Heart right ventricle (tissue), 16 donors: ENCODE results near the gene RTN4R. TPM values are rescaled to one million over a fixed set of nuclear protein-coding genes. Genes with fewer than 3 reads are reported as not detected.
"Not testable (repeated sequence)": the region's sequence is repeated elsewhere in the genome, so short reads cannot be mapped to it uniquely, and the experiment has no call there.

Experiments
- ATAC-seq, 8 donors: fragments of 200-7000 bp; cut with Tn5 transposase; one replicate each; pipeline ENCODE4 v1.9.1; 2020; ENCODE audit warnings: mild to moderate bottlenecking in 8 of 8, moderate library complexity in 8 of 8, moderate number of reproducible peaks in 1 of 8
- DNase-seq, 2 donors: peaks; one replicate each; pipeline ENCODE4 v3.0.0-alpha.2; 2020
- H3K27ac ChIP-seq, 10 donors: fragments of 200-600 bp; sonication (generic) in 2 of 10; one replicate each; pipeline versions ENCODE4 v1.5.0 to v1.8.0; 2020 to 2022; ENCODE audit warnings: mild to moderate bottlenecking in 3 of 10
- H3K27me3 ChIP-seq, 7 donors: fragments of 200-600 bp; one replicate each; pipeline ENCODE4 v1.8.0; 2021 to 2022; ENCODE audit warnings: mild to moderate bottlenecking in 2 of 7
- H3K36me3 ChIP-seq, 9 donors: fragments of 200-600 bp; sonication (generic) in 1 of 9; one replicate each; pipeline versions ENCODE4 v1.5.0 to v1.8.0; 2020 to 2022; ENCODE audit warnings: mild to moderate bottlenecking in 2 of 9
- H3K4me1 ChIP-seq, 9 donors: fragments of 200-600 bp; sonication (generic) in 1 of 9; one replicate each; pipeline versions ENCODE4 v1.5.0 to v1.8.0; 2020 to 2022; ENCODE audit warnings: mild to moderate bottlenecking in 4 of 9
- H3K4me3 ChIP-seq, 10 donors: fragments of 200-600 bp; sonication (generic) in 2 of 10; one replicate each; pipeline versions ENCODE4 v1.5.0 to v1.8.0; 2020 to 2022; ENCODE audit warnings: mild to moderate bottlenecking in 7 of 10, moderate library complexity in 2 of 10
- H3K9me3 ChIP-seq, 11 donors: fragments of 200-600 bp in 10 of 11; sonication (generic) in 2 of 11; one replicate each; pipeline versions ENCODE4 v1.5.0 to v1.8.0; 2013 to 2022; ENCODE audit warnings: mild to moderate bottlenecking in 2 of 11, control low read depth in 1 of 11, moderate library complexity in 1 of 11
- WGBS, 2 donors: extraction: QIAGEN DNeasy Blood & Tissue Kit; methylation state at CpG; one replicate each; pipeline ENCODE4 v1.1.7; 2013; ENCODE audit warnings: inconsistent platforms in 1 of 2; 5-methylcytosine and 5-hydroxymethylcytosine counted together
- intact Hi-C, 10 donors: fragments of 100-400 bp; cut with DNase I; formaldehyde crosslinking; loops; one replicate each; pipeline versions ENCODE4 v1.11.1 to v1.14.2; 2022
- polyA plus RNA-seq, 2 donors: library from polyadenylated mRNA; stranded (reverse); fragments of 200-250 nt; gene quantifications; one replicate each; pipeline ENCODE4 v1.2.3, GENCODE V29; 2013
- total RNA-seq, 10 donors: library from RNA; stranded (reverse); fragmentation: NEBNext Ultra II Directional in 3 of 10; extraction: Animal tissue kit (Norgen Biotek cat#: 25700) in 3 of 10; gene quantifications; one replicate each; pipeline versions ENCODE4 v1.2.1 to v1.2.4, GENCODE V29; 2021 to 2023
- TF ChIP-seq, protein P1 (sequence below), 9 donors: fragments of 200-600 bp; sonication (generic) in 2 of 9; IDR thresholded peaks; one replicate each; pipeline versions ENCODE4 v1.5.0 to v1.8.0; 2021 to 2022; ENCODE audit warnings: antibody characterized with exemption in 9 of 9, mild to moderate bottlenecking in 5 of 9, moderate library complexity in 1 of 9
- donor health status: Arrhythmogenic right ventricular cardiomyopathy.
- donor health status: ischemic (EF 13 %, LVEDD 7.1; RV severe dilation, severe dysfunction).
- donor health status: healthy with polysubstance abuse.
- donor health status: DM: no; HTN: yes; CAD: no.
- donor health status: DM: no; HTN: no; CAD: no.
- donor health status: ischemic (EF 25% LVEDD 6.9; RV normal size, moderate dysfunction).
- donor health status: ischemic (EF 25% LVEDD 5.7; RV mildly dilated, moderate dysfunction).
- donor health status: healthy.
- donor health status: DM: yes; HTN: yes; CAD: no.
- donor health status: Ischemic cardiomyopathy.
- donor health status: ischemic (EF 35%, LVEDD 5.7; RV mildly dilated, moderate dysfunction).
- donor health status: nonischemic (EF 11% LVEDD 7.7; RV severe dilation, severe dysfunction).
- donor health status: DM: yes; HTN: yes; CAD: no.
- donor health status: PGD.
- donor health status: ischemic (EF 29% LVEDD 5.4; RV normal size, mild dysfunction).
- donor health status: nonischemic (EF 23%, LVEDD 6.1; RV moderate dilation, normal function).

The RTN4R gene
- total and polyA plus RNA-seq, 12 donors = 0.56 to 2.5 (median 0.93) TPM

DNA sequence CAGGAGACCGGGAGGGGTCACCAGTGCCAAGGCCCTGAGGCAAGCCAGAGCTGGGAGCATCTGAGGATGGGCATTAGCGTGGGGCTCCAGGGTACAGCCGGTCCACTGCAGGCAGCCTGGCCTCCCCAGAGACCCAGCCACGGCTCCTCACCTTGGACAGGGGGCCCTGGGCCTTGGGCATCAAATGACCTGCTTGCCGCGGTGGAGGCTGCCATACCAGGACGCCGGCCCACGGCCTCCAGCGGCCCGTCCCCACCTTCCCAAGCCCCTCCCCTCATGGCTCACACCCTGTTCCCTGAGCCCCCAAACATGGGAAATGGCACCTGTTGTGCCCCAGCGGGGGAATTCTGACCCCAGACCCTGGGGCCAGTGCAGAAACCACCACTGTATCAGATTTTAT is 12.7 kb upstream of the RTN4R start:
- intact Hi-C loops = no loop called here
- Histone ChIP-seq H3K4me3 (no peak overlapping the region), H3K4me1 (no peaks in the 10 kb centered on the region), H3K36me3 (no peaks in the 10 kb centered on the region), H3K27ac (no peak overlapping the region), H3K27me3 (no peaks in the 10 kb centered on the region), H3K9me3 (no peaks in the 10 kb centered on the region)
- no peak for DNase-seq
- no peak for ATAC-seq
- TF ChIP-seq, protein P1, sequence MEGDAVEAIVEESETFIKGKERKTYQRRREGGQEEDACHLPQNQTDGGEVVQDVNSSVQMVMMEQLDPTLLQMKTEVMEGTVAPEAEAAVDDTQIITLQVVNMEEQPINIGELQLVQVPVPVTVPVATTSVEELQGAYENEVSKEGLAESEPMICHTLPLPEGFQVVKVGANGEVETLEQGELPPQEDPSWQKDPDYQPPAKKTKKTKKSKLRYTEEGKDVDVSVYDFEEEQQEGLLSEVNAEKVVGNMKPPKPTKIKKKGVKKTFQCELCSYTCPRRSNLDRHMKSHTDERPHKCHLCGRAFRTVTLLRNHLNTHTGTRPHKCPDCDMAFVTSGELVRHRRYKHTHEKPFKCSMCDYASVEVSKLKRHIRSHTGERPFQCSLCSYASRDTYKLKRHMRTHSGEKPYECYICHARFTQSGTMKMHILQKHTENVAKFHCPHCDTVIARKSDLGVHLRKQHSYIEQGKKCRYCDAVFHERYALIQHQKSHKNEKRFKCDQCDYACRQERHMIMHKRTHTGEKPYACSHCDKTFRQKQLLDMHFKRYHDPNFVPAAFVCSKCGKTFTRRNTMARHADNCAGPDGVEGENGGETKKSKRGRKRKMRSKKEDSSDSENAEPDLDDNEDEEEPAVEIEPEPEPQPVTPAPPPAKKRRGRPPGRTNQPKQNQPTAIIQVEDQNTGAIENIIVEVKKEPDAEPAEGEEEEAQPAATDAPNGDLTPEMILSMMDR (IDR thresholded peaks at IDR 0.05) = no peak
- WGBS, 2 donors = 73 to 82% methylated on average over 12 of the region's 12 CpGs

DNA sequence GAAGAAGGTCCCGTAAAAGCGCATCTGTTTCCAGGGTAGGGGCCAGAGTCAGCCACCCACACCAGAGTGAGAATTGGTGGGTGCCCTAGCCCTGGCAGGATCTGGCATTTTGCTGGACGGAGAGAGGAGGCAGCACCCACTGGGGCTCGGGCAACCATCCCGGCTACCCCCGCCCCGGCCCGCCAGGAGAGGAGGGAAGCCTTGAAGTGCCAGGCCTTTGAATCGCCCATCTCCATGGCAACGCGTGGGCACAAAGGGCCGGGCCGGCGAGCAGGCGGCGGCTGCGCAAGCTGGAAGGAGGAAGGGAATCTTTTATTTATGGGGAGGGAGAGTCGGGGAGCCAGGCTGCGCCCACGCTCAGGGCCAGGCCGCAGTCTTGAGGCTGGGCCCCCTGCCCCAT is 12.0 kb upstream of the RTN4R start:
- H3K9me3 ChIP-seq, H3K4me1 ChIP-seq, DNase-seq, intact Hi-C loops, H3K27me3 ChIP-seq, H3K4me3 ChIP-seq, ATAC-seq, H3K36me3 ChIP-seq, H3K27ac ChIP-seq: not testable (repeated sequence)
- WGBS, 2 donors = 82 to 92% methylated on average over 16 to 17 of the region's 21 CpGs

DNA sequence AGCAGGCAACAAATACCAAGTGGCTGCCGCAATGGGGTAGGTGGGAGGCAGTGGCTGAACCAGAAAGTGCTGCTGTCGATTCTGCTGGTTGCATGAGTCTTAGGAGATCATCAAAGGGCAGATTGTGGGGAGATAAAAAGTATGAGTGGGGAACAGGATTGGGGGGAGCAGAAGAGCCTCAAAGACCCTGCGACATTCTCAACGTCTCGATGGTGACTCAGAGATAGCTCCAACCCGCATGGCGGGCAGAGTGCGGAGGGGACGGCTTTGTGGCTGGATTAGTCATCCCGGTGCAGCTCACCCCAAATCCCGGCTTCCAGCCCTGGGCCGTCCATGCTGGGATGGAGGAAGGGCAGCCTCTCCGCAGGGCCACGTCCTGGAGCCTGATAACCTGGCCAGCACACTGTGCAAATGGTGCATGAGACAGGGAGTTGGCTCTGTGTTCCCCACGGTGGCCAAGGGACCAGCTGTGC is 11.6 kb upstream of the RTN4R start:
- Histone ChIP-seq H3K27ac (no peak overlapping the region), H3K36me3 (no peaks in the 10 kb centered on the region), H3K27me3 (no peaks in the 10 kb centered on the region), H3K4me1 (no peaks in the 10 kb centered on the region), H3K9me3 (no peaks in the 10 kb centered on the region), H3K4me3 (no peak overlapping the region)
- 59 to 63% methylated on average over 12 to 15 of the region's 15 CpGs for WGBS, 2 donors
- DNase-seq (no peak), ATAC-seq (no peak)
- intact Hi-C loops = no loop called here
- TF ChIP-seq, protein P1 (IDR thresholded peaks at IDR 0.05) = no peak

DNA sequence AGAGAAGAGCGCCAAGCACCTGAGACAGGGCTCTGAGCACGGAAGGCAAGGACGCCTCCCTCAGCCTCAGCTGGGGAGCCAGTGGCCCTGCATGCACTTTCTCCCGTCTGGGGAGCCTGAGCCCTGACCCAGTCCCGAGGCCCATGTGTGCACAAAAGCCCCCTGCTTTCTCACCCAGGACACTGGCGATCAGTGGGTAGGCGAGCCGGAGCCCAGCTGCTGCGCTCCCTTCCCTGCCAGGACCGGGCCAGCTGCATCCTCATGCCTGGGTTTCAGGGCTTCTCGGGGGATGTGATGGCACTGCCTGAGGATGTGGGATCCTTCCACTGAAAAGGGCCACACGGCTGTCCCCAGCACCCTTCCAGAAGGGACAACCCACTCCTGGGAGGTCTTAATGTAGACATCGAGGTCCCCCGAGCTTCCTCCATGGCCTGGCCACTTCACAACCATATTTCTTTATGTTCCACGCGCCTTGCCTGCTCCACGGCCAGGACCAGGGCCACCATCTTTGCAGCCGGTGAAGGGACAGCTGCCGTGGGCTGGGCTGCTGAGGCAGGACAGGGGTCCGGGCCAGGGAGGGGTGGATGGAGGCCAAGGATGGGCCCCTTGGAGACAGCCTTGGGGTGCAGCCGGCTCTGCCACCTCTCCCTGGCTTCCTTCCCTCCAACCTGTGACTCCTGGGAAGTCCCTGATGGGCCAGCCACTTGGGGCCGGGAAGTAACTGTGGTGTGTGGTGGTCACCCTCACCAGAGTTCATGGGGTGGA is 10.8 kb upstream of the RTN4R start:
- H3K9me3 ChIP-seq, intact Hi-C loops, H3K27ac ChIP-seq, ATAC-seq, H3K4me3 ChIP-seq, H3K36me3 ChIP-seq, DNase-seq, H3K27me3 ChIP-seq, H3K4me1 ChIP-seq: not testable (repeated sequence)
- 80 to 90% methylated on average over 12 to 22 of the region's 22 CpGs for WGBS, 2 donors

DNA sequence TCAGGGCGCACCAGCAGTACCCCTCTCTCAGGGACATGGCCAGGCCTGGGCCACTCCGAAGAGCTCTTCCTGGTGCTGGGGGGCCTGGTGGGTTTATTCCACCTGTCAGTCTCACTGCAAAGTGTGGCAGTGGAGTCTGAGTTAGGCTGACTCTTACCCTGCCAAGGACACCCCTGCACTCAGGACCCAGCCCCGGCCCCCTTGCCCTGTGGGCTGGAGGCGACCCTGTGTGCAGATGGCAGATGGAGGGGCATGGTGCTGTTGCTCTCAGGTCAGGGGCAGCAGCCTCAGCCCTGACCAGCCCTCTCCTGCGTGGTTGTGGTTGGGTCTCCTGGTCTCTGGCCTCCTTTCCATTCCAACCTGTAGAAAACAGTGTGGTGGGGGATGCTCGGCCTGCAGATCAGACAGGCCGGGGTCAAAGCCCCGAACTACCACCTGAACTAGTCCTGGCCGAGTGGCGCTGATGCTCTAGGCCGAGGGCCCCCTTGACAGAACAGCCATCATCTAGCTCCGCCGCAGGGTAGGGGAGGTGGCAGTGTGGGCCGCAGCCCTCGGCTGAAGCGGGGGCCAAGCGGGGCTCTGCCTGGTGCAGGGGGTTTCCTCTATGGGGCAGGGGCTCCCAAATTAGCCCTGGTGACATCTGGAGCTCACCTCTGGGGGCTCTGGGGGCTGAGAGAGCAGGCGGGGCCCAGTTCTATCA is 10.0 kb upstream of the RTN4R start:
- ATAC-seq, H3K9me3 ChIP-seq, H3K4me3 ChIP-seq, intact Hi-C loops, H3K4me1 ChIP-seq, H3K27me3 ChIP-seq, H3K27ac ChIP-seq, DNase-seq, H3K36me3 ChIP-seq: not testable (repeated sequence)
- WGBS, 2 donors = 84 to 89% methylated on average over 17 of the region's 18 CpGs

DNA sequence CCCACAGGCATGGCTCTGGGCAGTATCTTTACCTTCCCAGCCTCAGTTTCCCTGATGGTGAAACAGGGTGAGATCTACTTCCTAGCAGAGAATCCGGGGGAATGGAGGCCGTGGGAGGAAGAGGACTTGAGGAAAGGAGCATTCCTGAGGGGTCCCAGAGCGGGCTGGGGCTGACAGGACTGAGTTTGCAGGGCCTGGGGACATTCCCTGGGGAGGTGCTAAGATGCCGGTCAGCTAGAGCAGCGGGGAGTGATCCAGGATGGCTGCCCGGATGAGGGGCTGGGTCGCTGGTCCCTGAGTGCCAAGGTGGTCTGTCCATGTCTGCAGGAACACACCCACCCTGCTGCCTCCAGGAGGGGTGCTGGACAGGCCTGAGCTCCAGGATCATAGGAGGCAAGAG is 8.3 kb upstream of the RTN4R start:
- H3K36me3 ChIP-seq = no peaks in the 10 kb centered on the region
- TF ChIP-seq, protein P1 (IDR thresholded peaks at IDR 0.05) = no peak
- WGBS, 2 donors = 78 to 85% methylated on average over 7 of the region's 7 CpGs
- DNase-seq (no peak), ATAC-seq (no peak)
- H3K4me1 ChIP-seq = peaks cover 0 to 6% (median 0%) of the 10 kb centered on the region in 9 donors
- no peaks in the 10 kb centered on the region for H3K27me3 ChIP-seq
- intact Hi-C loops = no loop called here
- no peak overlapping the region for H3K4me3 ChIP-seq
- no peak overlapping the region for H3K27ac ChIP-seq
- no peaks in the 10 kb centered on the region for H3K9me3 ChIP-seq
